HG03521 (cell line): Measurements from ENCODE around the gene HOXD11.

Experiments
- ATAC-seq: cut with Tn5 transposase; IDR thresholded peaks from one replicate; pipeline ENCODE4 v1.9.1; 2021; ENCODE audit warnings: mild to moderate bottlenecking, moderate library complexity; ENCODE audit not compliant: unreplicated experiment

Gene HOXD11

DNA sequence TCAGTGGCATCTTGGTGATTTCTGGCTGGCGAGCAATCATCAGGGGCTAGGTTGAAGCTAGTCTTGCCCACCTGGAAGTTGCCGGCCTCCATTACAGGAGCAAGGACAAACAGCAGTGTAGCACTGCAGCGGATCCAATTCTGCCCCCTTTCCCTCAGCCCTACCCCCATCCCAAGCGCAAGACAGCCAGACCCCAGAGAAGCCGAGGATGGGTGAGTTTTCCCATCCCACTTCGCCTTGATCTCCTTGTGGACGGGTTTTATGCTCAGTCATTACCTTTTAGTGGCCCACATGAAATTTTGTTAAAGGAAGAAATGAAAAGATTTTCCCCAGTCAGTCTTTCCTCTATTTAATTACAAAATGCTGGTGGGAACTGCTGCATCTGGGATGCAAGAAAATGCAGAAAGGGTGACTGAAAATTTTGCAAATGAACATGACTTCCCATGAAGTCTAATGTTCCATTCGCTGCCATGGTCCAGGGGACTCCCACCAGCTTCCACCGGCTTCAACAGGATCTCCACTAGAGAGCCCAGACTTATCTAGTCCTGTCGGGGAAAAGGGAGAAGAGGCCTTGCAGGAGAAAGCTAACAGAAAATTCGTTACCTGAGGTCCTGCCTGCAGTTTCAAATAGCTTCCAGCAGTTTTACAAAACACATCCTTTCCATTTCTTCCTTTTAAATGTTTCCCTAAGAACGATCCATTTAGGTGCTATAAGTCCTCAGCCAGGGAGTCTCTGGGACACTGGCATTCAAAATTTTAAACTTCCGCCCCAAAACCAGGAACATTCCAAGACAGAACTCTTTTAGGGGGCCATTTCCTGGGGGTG lies 13.5 kb downstream of the HOXD11 start:
- no peak for ATAC-seq

DNA sequence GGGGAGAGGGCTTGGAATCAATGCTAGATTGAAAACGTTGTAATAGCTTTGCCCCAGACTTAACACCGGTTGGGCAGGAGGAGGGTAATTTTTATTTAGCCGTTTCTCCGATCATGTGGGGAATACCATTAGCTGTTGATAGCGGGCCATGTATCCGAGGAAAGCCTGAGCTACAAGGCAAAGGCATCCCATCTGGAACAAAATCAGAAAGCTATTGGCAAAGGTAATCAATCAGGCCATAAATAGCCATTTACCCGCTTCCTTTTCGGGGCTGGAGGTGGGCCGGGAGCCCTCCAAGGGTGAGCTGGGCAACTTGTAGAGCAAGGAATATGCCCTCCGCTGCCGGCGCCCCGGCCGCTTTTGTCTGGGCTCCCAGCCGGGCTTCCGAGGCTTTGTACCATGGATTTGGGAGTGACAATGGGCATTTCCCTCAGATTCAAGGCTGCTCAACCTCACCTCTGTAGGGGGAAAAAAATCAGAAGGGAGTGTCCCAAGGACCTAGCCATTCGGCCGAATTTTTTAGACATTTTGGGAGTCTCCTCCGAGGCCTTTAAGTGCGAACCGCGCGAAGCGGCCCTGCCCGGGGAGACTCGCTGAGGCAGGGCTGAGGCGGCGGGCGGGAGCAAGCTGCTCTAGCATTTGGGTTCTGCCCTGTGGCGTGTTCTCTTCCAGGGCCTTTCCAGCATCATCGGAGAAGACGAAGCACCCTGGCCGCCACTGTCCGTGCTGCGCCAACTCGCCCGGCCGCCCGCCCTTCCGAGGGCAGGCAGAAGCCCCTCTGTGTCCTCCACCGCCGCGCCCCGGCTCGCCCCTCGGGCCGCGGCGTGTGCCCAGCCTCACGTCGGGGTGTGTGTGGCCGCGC lies 14.3 kb downstream of the HOXD11 start:
- no peak for ATAC-seq

DNA sequence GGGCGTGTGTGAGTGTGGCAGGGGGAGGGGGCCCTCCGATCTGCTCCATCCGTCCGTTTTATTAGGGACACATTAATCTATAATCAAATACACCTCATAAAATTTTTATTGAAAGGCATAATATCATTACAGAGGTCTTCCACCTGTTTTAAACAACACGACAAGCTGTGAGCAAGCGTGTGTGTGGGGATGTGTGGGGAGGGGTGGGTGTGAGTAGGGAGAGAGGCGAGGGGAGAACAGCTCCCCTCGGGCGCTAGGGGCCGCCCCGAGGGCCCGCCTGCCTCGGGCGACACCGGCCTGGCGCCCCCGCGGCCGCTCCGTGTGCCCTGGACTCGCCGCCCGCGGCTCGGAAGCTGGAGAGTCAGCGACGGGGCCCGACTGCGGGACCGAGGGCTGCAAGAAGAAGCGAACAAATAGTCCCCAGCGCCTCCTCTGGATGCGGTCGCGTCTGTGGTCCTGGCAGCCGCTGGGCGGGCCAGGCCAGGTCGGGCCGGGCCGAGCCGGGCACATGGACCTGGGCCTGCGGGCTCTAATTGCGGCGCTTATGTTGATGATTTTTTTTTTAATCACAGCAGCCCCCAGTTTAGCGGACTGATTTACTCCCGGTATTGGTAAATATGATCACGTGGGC lies 15.1 kb downstream of the HOXD11 start:
- ATAC-seq: no peak

DNA sequence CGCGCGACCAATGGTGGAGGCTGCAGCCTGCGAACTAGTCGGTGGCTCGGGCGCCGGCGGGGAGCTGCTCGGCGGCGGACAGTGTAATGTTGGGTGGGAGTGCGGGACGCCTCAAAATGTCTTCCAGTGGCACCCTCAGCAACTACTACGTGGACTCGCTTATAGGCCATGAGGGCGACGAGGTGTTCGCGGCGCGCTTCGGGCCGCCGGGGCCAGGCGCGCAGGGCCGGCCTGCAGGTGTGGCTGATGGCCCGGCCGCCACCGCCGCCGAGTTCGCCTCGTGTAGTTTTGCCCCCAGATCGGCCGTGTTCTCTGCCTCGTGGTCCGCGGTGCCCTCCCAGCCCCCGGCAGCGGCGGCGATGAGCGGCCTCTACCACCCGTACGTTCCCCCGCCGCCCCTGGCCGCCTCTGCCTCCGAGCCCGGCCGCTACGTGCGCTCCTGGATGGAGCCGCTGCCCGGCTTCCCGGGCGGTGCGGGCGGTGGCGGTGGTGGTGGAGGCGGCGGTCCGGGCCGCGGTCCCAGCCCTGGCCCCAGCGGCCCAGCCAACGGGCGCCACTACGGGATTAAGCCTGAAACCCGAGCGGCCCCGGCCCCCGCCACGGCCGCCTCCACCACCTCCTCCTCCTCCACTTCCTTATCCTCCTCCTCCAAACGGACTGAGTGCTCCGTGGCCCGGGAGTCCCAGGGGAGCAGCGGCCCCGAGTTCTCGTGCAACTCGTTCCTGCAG lies 15.8 kb downstream of the HOXD11 start, which contains the start of gene HOXD9:
TSS of gene HOXD9 (plus strand) at position 37 of the 728 bp plus-strand sequence. CDS start at position 87, 50 bp downstream.
- ATAC-seq: no peak

DNA sequence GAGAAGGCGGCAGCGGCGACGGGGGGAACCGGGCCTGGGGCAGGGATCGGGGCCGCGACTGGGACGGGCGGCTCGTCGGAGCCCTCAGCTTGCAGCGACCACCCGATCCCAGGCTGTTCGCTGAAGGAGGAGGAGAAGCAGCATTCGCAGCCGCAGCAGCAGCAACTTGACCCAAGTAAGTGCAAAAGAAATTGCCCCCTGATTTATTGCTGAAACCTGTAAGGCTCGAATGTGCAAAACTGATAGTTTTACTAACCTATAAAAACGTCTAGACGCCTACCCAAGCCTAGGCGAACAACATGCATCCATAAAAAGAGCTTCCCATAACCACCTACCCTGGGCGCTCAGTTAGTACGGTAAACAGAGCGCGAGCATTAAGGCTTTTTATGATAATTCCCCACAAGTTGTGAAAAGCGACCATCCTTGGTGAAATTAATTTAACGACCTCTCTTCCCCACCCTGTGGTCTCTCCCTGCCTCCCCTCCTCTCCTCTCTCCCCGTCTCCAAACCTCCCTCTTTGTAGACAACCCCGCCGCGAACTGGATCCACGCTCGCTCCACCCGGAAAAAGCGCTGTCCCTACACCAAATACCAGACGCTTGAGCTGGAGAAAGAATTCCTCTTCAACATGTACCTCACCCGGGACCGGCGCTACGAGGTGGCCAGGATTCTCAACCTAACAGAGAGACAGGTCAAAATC lies 16.5 kb downstream of the HOXD11 start:
- ATAC-seq: no peak

DNA sequence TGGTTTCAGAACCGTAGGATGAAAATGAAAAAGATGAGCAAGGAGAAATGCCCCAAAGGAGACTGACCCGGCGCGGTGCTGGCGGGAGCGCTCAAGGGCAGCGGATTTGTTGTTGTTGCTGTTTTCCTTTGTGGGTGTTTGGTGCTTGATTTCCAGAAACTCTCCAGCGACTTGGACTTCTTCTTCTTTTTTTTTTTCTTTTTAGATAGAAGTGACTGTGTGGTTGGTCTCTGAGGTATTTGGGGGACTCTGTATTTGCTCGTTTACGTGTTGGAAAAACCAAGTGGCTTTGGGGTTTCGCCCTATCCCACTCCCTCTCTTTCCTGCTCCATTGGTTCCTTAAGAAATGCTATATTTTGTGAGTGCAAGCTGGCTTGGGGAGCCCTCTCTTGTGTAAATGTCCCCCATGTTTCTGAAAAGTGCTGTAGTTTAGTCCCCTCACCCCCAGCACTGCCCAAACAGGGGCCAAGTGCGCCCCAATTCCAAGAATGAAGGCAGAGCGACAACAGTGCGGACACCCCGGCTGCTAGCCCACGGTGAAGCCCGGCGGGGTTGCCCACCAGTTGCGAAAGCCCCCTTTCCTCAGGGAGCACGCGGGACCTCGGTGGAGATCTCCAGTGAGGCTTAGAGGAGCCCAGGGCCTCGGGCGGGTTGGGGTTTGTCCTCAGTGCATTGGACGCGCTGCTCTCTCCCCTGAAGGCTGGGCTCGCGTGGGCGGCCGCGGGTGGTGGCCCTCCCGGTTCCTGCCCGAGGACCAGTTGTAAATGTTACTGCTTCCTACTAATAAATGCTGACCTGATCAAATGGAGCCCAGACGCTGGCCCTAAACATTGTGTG lies 17.2 kb downstream of the HOXD11 start:
- ATAC-seq: no peak

DNA sequence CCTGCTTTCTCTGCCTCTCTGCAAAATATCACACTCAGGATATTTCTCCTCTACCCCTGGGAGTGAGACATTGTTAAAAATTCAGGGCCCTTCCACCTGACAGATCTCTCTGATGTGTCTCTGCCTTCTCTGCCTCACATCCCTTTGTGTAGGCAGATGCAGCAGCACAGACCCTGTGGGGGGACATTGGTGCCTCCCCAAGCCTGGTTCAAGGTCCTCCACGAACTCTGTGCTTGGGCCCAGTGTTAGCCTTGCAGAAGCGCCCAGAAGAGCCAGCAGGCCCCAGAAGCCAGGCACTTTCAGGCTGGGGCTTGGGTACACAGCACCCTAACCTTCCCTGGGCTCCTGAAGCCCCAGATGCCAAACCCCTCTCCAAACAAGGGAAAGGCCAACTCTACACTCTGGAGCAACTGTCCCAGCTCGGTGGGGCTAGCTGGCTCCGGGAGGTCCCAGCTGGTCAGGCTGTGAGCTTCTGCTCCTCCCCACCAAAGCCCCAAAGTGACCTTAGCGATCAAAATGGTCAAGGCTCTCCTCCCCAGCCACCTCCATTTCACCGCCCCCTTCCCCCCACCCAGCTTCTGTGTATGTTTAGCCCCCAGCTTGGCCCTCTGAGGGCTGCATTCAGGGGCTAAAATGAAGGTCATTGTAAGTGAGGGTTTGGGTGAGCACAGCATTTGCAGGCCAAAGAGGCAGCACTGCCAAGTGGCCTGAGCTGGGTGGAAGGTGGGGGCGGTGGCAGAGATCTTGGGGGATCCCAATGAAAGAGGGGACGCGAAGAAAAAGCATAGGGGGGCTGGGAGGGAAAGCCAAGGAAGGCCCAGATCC lies 18.1 kb downstream of the HOXD11 start:
- no peak for ATAC-seq

- no peak for ATAC-seq
These were observed 18.6 kb downstream of the HOXD11 start for GRCh38 chr2:176125772-176126054.

- no peak for ATAC-seq
These were observed 20.1 kb downstream of the HOXD11 start for GRCh38 chr2:176126929-176127773.

DNA sequence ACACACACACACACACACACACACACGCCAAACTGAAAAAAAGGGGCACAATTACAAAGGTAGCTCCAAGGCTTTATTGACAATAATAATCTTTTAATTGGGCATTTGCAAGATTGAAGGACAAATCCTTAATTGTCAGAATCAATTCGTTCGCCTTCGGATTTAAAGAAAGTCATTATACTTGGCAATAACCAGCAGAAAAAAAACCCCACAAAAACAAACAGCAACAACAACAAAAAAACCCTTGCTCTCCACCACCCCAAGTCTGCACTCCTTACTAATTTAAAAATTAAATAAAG lies 20.6 kb downstream of the HOXD11 start:
- ATAC-seq: no peak

DNA sequence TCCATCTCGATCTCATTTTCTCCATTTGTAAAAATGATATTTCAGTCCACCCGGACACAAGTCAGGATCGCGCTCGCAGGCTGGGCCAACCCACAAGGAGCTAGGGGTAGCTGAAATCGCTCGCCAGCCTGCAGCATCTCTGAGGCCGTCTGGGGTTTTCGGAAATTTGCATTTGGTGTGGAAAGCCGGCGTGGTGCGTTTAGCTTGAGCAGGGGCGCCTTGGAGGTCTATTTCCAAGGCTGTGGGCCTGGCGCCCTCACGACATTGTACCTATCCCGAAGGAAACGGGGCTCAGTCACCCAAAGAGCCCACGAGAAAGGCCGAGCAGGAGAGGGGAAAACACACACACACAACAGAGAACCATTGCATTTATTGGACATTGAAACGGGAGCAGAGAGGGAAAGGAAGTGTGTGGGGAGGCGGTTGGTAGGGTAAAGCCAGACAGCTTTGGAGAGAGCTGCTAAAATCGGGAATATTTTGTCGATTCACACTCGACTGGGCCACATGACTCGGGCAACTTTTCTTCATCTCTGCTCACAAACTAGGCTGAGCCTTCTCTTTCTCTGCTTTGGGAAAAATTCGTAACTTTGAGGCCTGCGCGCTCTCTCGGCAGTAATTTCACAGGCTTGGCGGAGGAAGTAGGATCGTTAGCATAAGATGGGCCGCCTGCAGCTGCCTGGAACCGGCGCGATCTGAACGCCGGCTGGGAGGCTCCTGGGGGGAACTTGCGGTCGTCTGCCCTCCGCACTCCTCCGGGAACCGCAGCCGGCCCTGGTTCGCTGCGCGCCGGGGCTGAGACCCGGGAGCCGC lies 21.3 kb downstream of the HOXD11 start:
- no peak for ATAC-seq

DNA sequence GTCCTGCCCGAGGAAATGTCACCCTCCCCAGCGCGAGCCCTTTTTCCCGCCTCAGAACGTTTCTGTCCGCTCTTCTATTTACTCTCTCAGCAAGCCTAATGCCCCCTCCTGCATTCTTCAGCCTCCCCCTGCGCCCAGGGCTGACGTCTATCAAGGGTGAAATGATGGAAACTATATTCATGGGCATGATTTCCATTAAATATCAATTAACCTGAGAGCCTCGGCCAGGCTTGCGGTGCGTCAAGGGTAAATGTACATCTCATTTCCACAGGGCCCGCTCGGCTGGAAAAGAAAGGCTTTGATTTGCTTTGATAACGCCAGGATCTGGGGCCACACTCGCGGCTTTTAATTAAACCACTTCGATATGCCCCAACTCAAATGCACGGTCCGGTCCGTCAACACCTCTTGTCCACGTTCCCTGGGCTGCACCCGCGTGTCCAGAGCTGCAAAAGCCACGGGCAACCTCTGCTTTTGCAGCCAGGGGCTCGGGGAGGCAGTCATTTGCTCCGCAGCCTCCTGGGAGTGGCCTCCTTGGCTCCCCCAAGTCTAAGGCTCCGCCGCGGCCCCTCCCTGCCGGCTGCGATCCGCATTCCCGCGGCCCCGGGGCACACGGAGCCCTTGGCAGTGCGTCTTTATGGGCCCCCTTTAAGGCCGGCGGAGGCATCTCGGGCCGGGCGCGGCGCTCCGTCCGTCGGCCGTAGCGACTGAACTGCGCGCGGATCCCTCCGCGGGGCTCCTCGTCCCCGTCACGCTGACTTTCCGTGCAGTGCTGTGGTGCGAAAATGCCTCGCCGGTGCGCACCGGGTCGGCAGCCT lies 22.1 kb downstream of the HOXD11 start, which contains the start of gene HOXD8:
TSS of gene HOXD8 (plus strand) at position 724 of the 815 bp plus-strand sequence. CDS start 662 bp downstream, outside the sequence.
- ATAC-seq: no peak

GRCh38 chr2:176129813-176130146 lies 22.7 kb downstream of the HOXD11 start:
- no peak for ATAC-seq

- ATAC-seq: no peak
These were observed 23.3 kb downstream of the HOXD11 start for GRCh38 chr2:176130147-176130956.
